Bronchial epithelial cell (primary cell): ENCODE measurements around the gene RPL37. TPM values are rescaled to one million over a fixed set of nuclear protein-coding genes. Genes with fewer than 3 reads are reported as not detected.

Experiments used
- DNase-seq: peaks from one replicate; pipeline ENCODE4 v3.0.0-alpha.2; 2010; ENCODE audit warnings: low read depth
- FAIRE-seq: peaks from 2 replicates; lab custom pipeline; 2011; peaks lifted over from hg19 to GRCh38; lab: Jason Lieb, UNC
- H3K27me3 ChIP-seq: 2 replicates; pipeline ENCODE4 v1.5.1; 2011; ENCODE audit warnings: low read length; ENCODE audit not compliant: control insufficient read depth, insufficient read depth
- H3K36me3 ChIP-seq: 2 replicates; pipeline ENCODE4 v1.5.1; 2011; ENCODE audit warnings: low read length; ENCODE audit not compliant: control insufficient read depth, insufficient read depth
- H3K4me3 ChIP-seq: 2 replicates; pipeline ENCODE4 v1.5.1; 2011; ENCODE audit warnings: mild to moderate bottlenecking, low read depth, low read length, control low read depth
- total RNA-seq: library from RNA; depleted of rRNA; stranded (reverse); fragments of >200 nt; gene quantifications from 2 replicates; pipeline ENCODE4 v1.2.1, GENCODE V29; 2014
- TF ChIP-seq, protein P1 (sequence below): IDR thresholded peaks from 2 replicates; pipeline ENCODE4 v1.5.1; 2011; ENCODE audit warnings: mild to moderate bottlenecking, moderate library complexity, low read length, control low read depth, inconsistent platforms; ENCODE audit not compliant: insufficient read depth, severe bottlenecking

Gene RPL37
- total RNA-seq, 1 donor from 2014 or later: 264 TPM

DNA sequence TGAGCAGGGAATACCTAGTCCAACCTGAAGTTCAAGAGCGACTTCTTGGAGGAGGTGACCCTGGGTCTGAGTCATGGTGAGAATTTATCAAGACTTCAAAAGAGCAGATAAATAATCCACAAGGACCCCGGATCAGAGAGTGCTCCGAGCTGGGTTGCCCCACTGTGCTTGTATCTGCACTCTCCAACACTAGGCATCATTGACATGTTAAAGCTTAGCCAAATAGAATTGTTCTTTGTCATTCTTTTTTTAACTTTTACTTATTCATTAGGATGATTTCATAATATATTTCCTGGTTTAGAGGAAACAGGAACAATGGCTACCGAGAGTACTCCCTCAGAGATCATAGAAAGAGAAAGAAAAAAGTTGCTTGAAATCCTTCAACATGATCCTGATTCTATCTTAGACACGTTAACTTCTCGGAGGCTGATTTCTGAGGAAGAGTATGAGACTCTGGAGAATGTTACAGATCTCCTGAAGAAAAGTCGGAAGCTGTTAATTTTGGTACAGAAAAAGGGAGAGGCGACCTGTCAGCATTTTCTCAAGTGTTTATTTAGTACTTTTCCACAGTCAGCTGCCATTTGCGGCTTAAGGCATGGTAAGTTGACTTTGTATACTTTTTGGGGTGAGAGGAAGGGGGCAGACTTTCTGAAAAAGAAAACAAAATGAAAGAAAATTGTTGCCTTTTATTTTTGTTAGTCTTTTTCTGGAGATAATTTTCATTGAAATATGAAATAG, 6.2 kb upstream of the RPL37 start, which contains the start of gene CARD6:
Gene CARD6, plus strand, starts transcription at position 300 of the 738 bp plus-strand sequence. Its CDS starts 16 bp downstream, at position 316.
- no peak for FAIRE-seq

DNA sequence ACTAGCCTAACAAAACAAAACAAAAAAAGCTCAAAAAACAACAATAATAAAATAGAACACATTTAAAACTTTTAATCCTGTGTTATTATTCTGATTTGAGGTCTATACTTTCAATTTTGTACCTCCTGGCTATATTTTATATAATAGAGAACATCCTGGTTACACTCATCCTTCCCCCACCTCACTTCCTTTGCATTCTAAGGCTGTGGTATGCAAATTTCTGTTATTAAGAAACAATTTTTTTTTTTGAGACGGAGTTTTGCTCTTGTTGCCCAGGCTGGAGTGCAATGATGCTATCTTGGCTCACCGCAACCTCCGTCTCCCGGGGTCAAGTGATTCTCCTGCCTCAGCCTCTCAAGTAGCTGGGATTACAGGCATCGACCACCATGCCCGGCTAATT, 3.1 kb upstream of the RPL37 start:
- FAIRE-seq (no peak), DNase-seq (no peak)
- Histone ChIP-seq H3K36me3 (peaks cover 6% of the 10 kb centered on the region), H3K4me3 (no peak overlapping the region), H3K27me3 (no peaks in the 10 kb centered on the region)
- TF ChIP-seq, protein P1, sequence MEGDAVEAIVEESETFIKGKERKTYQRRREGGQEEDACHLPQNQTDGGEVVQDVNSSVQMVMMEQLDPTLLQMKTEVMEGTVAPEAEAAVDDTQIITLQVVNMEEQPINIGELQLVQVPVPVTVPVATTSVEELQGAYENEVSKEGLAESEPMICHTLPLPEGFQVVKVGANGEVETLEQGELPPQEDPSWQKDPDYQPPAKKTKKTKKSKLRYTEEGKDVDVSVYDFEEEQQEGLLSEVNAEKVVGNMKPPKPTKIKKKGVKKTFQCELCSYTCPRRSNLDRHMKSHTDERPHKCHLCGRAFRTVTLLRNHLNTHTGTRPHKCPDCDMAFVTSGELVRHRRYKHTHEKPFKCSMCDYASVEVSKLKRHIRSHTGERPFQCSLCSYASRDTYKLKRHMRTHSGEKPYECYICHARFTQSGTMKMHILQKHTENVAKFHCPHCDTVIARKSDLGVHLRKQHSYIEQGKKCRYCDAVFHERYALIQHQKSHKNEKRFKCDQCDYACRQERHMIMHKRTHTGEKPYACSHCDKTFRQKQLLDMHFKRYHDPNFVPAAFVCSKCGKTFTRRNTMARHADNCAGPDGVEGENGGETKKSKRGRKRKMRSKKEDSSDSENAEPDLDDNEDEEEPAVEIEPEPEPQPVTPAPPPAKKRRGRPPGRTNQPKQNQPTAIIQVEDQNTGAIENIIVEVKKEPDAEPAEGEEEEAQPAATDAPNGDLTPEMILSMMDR: no peak

More for the DNA sequence above, 6.2 kb upstream of the RPL37 start, which contains the start of gene CARD6:
- TF ChIP-seq, protein P1: no peak
- H3K27me3 ChIP-seq: no peaks in the 10 kb centered on the region
- peak within 1 kb of the TSS; percentile 46 for H3K4me3 ChIP-seq
- H3K36me3 ChIP-seq: peaks cover 1% of the 10 kb centered on the region
- peak; percentile 77 for DNase-seq

DNA sequence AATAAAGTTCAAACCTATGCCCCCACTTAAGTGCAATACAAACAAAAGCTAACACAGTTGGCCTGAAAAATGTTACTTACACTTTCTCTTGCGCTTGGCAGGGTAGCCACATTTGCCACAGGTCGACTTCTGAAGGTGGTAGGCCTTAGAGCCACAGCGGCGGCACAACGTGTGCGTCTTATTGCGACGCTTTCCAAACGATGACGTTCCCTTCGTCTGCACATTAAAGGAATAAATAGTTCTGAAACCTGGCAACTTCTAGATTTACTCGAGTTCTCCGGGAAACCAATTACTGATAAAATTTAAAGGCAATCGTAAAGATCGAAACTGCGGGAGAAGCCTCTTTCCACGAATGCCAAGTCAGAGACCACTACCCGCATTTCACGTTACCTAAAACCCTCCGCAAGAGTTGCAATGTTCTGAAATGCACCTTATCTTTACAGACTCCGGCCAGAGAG, 602 bp downstream of the RPL37 start:
- TF ChIP-seq, protein P1: no peak
- Histone ChIP-seq H3K36me3 (peaks cover 27% of the 10 kb centered on the region), H3K27me3 (no peaks in the 10 kb centered on the region), H3K4me3 (peak overlapping the region; percentile 71)
- DNase-seq (peak; percentile 18), FAIRE-seq (no peak)

DNA sequence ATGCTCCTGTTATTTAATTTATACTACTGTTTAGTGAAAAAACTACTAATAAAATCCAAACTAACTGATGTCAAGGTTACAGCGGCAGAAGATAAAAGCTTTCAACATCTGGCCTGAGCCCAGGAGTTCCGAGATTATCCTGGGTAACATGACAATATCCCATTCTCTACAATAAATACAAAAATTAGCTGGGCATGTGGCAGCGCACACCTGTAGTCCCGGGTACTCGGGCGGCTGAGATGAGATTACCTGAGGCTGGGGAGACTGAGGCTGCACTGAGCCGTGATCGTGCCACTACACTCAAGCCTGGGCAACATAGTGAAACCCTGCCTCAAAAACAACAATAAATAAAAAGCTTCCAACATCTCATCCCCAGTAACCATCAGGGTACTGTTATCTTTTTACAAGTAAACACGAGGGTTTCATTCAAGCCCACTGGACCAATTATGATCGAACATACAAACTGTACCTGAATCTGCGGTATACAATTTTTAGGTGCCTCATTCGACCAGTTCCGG, 1.3 kb downstream of the RPL37 start:
- TF ChIP-seq, protein P1: no peak
- Histone ChIP-seq H3K27me3 (no peaks in the 10 kb centered on the region), H3K36me3 (peaks cover 31% of the 10 kb centered on the region), H3K4me3 (peak overlapping the region; percentile 71)
- DNase-seq: no peak
- no peak for FAIRE-seq

DNA sequence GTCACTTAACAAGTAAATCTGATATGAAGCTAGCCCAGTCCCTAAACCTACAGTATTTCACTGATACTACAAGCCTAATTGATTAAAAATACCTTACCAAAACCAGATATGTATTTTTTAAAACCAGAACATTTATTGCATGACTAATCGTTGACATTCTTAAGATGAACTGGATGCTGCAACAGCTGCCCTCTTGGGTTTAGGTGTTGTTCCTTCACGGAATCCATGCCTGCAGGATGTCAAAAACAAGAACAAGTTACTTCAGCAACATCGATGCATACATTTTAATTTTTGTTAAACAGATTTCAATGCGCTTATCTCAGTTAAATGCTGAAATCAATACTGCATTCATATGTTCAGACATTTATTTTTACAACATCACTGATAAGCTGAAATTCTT, 2.7 kb downstream of the RPL37 start:
- FAIRE-seq (no peak), DNase-seq (no peak)
- H3K27me3 ChIP-seq: no peaks in the 10 kb centered on the region
- no peak overlapping the region for H3K4me3 ChIP-seq
- peaks cover 37% of the 10 kb centered on the region for H3K36me3 ChIP-seq
- TF ChIP-seq, protein P1: no peak
